NCI-H2227 treated with DMSO at 0.1 percent for 48 hours (cell line): ENCODE data around the gene THRB.
"Not testable (repeated sequence)": the region's sequence is repeated elsewhere in the genome, so short reads cannot be mapped to it uniquely, and the experiment has no call there.

Source experiments
- DNase-seq: peaks from one replicate; lab custom pipeline; 2025; lab: John Stamatoyannopoulos, UW

THRB gene

DNA sequence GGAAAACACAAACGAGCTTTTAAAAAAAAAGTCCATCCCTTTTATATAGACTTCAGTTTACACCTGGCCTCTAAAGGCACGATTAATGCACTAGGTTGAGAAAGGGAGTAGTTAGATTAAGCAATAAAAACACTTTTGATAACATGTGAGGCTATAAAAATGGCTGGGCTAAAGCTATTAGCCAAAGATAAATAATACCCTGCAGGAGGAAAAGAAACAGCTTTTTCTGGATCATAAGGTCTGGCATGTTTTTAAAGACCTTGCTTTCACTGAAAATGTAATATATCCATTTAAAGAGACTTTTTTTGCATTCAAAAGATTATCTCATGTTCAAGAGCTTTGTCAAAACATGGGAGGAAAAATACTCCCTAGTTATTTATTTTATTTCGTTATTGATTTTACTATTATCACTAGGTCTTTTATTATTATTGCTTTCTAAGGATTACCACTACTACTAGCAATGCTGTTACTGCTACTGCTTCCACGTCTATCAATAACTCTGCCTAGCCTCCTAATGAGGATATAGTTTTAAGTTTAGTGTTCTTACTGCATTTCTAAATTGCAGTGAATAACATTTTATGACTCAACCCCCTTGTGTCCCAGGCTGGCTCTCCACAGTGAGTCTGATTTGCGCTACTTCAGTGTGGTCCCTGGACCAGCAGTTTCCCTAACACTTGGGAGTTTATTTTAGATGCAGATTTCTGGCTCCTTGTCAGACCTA lies 93.4 kb downstream of the THRB start:
- no peak for DNase-seq

DNA sequence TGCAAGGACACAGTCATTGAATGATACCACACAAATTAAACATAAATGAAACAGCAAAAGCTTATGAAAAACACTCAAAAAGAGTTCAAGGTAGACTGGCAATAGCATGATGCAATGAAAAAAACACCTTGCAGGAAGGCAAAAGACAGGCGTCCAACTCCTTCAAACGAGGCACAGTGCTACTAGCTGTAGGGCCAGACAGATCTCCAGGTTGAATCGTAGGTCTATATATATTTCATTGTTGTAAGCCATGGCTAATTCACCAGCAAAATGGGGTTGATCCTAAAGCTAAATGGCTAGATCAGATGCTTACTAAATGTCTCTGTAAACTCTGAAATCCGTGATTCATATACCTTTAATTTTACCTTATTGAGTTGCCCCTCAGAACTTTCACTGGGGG lies 94.2 kb downstream of the THRB start:
- no peak for DNase-seq

DNA sequence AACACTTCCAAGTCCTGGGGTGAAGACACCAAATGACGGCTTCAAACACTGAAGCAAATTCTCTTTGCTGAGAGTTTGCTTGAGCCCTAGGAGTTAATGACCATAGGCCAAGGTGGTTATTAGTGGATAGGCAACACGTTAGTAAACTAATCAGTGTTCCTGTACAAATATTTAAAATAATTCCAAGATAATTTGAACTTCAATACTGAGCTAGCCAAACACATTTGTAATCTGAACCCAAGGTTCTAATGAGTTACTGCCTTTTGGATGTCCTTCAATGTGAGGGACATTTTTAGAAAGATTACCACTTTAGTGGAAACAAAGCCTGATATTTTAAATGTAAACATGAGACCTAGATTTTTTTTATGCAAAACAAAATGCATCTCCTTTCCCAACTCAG lies 94.6 kb downstream of the THRB start:
- no peak for DNase-seq

DNA sequence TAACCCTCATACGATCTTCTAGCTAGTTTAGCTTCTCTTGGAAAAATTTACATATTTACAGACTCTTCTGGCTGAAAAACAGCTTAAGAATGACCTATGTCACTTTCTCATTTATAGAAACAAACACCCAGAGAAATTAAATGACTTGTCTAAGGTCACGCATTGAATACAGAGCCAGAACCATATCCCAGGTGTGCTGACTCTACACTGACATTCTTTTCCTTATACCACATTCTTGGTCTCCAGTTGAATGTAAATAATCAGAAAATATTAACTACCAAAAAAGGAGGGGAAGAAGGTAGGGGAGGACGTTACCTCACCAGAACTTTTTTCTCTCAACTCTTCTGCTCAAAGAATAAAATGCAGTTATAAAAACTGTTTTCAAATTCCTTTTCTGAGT lies 95.0 kb downstream of the THRB start:
- no peak for DNase-seq

DNA sequence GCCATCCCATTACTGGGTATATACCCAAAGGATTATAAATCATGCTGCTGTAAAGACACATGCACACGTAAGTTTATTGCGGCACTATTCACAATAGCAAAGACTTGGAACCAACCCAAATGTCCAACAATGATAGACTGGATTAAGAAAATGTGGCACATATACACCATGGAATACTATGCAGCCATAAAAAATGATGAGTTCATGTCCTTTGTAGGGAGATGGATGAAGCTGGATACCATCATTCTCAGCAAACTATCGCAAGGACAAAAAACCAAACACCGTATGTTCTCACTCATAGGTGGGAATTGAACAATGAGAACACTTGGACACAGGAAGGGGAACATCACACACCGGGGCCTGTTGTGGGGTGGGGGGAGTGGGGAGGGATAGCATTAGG lies 95.9 kb downstream of the THRB start:
- not testable (repeated sequence) for DNase-seq

DNA sequence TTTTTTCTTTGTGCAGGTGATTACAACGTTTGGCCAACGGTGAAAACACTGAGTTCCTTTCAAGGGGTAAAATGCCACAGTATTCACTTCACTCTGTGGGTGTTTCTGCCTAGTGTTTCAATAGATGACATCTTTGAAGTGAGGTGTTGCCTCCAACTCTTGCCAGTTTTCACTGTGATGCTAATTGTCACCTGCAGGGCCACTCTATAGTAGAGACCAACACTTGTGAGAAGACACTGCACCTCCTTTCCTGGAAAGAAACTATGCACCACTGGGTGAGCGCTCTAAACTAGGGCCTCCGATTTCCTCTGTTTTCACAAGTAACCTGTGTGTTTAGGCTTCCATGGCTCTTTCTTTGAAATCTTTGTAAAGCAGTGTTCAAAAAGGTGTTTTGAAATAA lies 98.3 kb downstream of the THRB start:
- no peak for DNase-seq

DNA sequence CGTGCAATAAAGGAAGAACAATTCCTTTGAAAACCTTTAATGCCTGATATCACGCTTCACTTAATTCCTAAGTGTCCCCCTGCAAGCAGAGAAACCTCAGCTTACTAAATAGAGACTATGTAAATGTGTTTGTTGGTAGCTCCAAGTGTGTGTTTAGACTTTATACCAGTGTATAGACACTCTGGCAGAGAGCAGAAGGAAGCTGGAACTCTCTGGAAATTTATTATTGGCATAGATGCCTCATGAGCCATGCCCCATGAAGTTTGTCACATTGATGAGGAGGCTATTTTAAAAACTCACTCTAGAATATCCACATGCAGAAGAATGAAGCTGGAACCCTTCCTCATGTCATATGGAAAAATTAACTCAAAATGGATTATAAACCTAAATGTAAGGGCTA lies 99.9 kb downstream of the THRB start:
- no peak for DNase-seq

DNA sequence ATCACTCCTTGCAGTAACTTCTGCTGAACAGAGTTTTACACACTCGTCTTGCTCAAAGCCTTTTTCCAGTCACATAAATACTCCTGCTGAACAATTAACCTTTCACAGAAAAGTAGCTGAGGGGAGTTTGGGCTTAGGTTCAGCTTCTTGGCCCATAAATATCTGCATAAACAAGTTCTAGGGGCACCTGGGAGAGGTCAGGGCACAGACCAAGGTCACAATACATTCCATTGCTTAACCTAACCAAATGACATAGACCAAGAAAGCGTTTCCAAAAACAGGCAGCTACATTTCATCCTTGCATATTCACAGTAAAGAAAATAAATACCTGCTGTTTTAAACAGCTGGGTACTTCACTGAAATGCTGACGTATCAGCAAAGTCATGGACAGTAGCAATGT lies 101.3 kb downstream of the THRB start:
- DNase-seq, result no peak

DNA sequence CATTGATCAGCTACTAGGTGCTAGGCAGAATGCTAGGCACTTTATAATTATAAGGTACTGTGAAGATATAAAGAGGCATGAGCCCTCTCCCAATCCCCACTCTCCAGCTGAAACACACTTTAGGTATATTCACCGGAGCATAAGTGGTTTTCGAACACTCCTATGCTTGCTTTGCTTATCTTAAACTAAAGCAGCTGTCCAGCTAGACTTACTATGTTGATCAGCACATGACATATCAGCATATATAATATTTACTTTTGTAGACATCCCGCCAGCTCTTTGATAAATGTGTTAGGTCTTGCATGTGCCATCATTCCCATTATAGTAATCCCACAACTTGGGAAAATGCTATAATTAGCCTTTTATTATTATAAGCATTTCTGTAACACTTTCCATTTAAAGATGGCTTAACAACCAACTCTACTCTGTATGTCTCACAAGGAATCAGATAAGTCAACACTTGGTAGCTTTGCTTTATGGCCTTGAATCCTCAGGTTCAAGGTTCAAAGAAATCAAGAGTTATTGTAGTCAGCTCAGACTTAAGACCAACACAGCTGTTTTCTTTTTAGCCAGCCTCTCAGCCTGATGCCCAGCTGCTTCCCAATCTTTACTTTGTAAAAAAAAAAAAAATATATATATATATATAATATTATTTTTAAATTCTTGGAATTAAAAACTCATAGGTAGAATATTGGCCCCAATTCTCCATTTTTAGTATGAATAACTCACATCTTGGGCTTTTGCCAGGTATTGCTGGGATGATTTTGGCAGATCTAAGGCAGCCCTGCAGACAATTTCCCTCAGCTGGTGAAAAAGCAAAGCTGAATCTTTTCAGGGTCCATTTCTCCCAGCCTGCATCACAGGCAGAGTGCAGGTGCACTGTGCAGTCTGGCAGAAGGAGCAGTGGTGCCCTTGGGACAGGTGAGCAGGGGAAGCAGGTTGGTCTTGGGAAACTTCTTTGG lies 104.2 kb downstream of the THRB start:
- no peak for DNase-seq

DNA sequence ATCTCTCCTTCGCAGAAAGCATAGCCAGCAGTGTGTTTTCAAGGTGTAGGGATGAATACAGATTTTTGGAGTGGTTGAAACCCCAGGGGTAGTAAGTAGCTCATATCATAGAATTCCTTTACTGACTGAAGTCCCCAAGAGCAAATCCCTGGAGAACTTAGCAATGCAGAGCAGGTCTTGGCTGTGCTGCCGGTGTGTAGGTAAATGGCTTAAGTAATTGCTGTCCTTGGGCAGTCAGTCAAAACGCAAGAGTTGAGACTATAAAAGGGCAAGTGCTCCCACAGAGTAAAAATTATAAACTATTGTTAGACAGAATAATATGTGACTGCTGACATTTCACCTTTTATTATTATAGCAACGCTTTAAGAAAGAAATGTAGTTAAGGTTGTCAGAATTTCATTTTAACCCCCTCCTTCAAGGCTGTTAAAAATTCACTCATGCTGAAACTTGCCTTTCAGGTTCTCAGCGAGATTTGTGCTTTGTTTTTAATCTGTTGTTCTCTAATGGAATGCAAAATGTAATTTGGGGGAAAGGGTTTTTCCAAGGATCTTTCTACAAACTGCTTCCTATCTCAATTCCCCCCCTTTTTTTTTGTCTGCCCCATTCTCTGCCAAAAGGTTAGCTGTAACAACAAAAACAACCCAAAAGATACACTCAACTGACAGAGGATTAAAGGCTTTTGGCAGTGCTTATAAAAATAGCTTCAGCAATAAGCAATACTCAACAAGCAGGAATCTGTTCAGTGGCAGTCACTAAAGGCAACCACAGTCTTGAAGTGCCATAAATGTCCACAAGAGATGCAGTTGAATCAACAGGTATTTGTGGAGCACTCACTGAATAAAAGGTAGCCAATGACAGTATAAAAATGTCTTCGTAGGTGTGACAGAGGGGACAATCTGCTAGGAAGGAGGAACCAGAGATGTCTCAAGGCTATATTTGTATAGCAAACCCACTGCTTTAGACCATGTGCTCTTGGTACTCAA lies 105.3 kb downstream of the THRB start:
- DNase-seq, result no peak

DNA sequence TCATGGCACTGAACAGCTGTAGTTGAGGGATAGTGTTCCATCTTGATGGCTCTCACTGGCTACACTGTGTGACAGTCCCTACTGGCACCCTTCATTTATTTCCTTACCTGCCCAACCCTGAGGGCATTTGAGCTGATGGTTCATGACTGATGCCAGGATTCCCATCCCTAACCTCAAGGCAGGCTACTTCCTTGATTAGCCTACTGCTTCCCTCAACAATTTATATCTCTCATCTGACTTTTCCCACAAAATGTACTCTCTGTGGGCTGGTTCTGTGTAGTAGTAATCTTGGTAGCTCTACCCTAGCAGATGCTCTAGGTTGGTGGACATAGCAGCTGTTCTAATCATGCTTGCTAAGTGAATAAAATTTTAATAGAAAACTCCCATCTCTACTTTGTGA lies 106.0 kb downstream of the THRB start:
- no peak for DNase-seq

DNA sequence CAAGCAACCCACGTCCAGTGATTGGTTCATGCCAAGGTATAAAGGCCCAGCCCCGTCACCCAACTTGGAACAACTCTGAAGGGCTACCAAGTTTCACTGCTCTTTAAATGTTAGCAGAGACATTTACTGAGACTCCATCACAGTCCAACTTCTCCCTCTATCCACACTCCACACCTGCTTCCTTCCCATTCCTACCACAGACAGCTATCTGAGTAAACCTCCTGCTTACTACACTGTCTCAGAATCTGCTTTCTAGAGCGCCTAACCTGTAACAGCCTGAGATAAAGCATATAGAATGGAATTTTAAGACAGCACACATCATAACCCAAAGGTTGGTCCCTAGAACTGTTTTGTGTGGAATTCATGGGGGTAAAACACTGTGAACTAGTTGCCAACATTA lies 106.5 kb downstream of the THRB start:
- DNase-seq, result no peak

DNA sequence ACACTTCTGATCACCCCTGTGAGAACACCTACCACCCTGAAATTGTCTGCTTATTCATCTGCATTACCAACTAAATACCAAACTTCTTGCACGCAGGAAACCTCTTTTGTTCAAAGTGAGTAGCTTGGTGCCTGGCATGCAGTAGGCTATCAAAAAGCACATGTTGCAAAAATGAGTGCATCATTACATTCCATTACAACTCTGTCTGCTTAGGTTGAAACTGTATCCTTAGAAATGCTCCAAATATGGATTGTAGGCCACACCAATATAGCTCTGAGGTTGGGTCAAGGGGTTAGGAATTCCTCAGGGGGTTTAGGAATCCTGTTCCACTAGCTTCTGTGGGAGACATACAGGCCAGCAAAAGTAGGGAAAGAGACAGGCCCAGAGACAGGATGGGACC lies 107.2 kb downstream of the THRB start:
- DNase-seq, result no peak

DNA sequence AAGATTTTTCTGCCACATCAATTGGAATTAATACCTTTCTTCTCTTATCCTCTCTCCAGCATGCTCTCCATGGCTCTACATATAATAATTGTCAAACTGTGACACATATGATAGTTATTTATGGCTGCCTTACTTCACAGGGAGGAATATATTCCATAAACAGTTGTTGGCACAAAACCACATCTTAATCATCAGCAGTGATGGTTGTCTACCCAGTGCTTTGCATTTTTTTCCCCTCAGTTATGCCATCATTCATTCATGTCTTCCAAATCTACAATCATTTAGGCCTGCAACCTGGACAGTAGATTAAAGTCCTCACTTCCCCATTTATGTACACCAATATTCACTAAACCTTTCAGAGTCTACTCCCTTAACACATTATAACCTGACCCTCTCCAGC lies 107.7 kb downstream of the THRB start:
- DNase-seq, result no peak

DNA sequence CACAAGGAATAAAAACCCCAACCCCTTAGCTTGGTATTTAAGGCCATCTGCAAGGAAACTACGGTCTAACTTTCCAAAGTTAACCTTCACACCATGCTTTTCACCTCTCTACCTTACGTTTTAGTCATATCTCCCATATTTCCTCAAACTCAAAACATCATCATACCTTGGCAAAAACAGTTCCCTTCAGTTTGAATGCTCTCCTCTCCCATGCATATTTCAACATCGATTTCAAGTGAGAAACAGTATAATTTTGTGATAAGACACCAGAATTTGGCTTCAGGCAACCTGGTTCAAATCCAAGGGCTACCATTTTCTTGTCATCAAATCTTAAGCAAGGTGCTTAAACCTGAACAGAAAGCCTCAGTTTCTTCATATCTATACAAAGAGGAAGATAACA lies 108.2 kb downstream of the THRB start:
- DNase-seq, result no peak

DNA sequence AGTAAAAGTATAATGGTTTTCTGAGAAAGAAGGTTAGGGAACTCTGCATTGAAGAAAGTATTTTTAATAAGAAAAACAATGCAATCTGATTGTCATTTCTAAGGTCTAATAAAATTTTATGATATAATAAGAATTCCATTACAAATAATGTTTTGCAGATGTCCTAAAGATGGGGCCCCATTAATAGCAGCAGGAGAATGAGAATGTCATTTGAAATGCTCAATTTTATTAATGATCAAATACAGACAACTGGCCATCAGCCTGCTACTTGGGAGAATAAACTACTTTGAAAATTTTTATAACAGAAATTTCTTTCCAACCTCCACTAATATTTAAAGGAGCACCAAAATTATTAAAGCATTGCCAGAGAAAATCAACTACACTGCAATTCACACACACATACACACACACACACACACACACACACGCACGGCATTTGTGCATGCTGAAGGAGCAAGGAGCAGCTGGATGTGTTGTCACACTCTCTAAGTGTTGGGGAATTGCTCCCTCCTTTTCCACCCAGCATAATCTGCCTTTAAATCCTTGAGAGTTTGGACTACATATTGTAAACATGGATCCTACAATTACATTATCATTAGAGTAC lies 109.5 kb downstream of the THRB start:
- DNase-seq, result no peak

DNA sequence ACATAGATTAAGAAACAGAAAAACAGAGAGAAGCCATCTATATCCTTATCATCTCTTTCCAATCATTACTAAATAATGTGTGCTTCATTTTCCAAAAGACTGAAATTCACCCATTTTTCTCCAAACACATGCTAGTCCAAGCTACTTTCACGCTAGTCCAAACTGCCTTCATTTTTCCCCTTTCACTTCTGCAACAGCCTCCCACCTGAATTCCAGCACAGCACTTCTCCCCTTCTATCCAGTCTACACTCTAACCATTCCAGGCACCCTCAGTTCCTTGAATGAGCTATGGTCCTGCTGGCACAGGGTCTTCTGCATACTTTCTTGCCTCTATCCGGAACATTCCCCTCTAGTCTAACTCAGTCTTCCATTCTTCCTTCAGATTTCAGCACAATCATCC lies 112.0 kb downstream of the THRB start:
- no peak for DNase-seq

DNA sequence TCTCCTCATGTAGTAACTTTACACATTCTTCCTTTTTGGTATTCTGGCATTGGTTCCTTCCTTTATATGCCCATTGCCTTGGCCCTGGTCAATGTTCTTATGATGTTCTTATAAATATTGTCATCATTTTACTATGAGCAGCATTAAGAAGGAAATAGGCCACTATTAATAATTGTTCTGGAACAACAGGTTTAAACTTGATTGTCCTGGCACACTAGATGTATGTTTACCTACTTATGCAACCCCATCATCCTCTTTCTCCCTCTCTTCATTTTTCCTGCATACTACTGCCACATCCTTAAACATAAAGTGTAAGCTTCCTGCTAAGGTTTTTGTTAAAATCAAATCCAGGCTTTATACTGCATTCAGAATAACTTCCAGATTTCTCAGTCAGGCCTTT lies 114.7 kb downstream of the THRB start:
- DNase-seq, result no peak

DNA sequence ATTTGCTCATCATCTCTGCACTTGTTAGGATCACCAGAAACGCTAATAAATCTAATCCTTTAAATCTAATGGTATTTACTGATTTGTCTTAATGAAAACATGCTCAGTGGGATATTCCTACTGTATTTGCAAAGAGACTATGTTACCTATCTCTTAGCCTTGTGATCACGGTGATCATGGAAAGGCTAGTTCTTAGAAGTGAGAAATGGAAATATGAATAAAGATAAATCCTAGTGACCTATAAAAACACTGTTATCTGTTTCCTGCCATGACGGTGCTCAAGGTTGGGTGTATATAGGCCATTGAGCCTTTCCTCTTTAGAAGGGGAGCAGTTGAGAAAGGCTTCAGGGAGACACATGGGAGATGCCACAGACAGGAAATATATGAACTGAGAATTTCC lies 116.3 kb downstream of the THRB start:
- no peak for DNase-seq

DNA sequence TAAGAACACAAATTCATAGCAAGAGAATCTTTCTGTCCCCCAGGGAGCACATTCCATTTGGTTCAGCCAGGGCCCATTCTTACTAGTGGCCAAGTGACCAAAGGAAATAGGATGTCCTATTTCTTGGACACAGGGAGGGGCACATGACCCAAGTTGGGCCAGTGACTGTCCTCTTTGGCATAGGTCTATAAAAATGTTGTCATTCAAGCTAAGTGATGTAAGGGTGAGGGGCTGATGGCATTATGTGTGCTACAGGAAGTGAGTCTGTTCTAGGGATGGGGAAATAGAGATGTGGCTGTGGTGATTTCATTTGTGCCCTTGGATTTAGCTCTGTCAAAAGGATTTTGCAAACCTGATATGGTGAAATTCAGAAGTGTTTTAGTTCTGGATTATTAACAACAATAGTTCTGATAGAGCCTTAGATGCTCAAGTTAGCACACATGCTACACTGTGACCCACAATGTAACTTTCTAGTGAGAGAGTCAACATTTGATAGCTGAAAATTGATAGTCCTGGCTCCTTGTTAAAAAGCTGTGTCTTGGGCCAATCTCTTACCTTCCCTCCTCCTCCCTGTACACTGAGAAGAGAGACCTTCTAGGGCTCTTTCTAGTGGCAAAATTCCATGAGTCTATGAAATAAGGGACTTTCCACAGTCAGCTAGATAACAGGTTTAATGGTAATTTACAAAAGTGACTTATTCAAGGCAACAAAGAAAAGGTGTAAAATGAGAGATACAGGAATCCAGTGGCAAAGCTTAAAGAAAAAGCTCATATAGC lies 117.2 kb downstream of the THRB start:
- no peak for DNase-seq

DNA sequence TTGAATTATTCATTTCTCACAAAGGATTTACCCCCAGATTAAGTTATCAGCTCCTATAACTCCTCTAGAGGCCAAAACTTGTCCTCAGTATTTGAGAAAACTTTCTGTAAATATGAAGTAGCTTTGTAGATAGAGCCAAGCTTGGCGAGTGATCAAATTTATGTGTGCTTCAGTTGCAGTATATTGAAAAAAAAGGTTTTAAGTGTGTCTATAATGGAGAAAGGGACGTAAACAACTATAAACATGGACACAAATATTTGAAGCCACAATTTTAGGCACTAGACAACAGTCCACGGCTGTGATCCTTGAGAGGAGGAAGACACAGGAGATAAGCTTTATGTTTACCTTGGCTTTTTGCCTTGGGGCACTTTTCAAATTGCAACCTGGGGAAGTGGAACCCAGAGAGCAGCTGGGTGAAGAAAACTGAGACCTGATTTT lies 118.7 kb downstream of the THRB start:
- DNase-seq, result no peak
